ENCODE data around the gene LDHD. TPM values are rescaled to one million over a fixed set of nuclear protein-coding genes. Genes with fewer than 3 reads are reported as not detected.
A peak's percentile ranks its signal among the peaks of the same experiment; 100 is the strongest.

LDHD gene
- total and polyA plus RNA-seq, 2 of the 13 experiments (the other 11 are each of a cell fraction or from before 2014, with no cell fraction given): 9.1 to 9.8 TPM

DNA sequence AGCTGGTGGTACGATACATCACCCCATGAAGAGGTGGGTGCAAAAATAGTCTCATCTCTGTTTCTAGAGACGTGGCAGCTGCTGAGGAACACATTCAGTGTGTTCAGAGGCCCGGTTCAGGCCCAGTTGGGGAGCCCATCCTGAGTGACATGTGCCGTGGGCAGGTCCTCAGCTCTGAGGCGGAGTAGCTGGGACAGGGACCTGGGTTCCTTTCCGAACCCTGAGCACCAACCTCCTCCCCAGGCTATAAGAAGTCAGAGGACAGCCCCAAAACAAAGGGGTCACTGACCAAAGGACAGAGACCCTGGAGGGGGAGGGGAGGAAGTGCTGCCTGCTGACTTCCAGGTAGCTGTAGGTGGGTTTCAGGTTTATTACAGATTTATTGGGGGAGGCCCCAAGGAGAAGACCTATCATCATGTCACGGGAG is 5.1 kb downstream of the LDHD start (continued):
- no peak for TF ChIP-seq XRCC5 (optimal IDR thresholded peaks at IDR 0.05; ENCODE audit: low read length)
- TF ChIP-seq, protein P1, sequence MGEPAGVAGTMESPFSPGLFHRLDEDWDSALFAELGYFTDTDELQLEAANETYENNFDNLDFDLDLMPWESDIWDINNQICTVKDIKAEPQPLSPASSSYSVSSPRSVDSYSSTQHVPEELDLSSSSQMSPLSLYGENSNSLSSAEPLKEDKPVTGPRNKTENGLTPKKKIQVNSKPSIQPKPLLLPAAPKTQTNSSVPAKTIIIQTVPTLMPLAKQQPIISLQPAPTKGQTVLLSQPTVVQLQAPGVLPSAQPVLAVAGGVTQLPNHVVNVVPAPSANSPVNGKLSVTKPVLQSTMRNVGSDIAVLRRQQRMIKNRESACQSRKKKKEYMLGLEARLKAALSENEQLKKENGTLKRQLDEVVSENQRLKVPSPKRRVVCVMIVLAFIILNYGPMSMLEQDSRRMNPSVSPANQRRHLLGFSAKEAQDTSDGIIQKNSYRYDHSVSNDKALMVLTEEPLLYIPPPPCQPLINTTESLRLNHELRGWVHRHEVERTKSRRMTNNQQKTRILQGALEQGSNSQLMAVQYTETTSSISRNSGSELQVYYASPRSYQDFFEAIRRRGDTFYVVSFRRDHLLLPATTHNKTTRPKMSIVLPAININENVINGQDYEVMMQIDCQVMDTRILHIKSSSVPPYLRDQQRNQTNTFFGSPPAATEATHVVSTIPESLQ (CRISPR knock-in tag; conservative IDR thresholded peaks at IDR 0.05): no peak
- 0 out of 2 replicates have a peak, but pooled peaks have one; percentile 5 for TF ChIP-seq ONECUT2 (CRISPR knock-in tag; IDR thresholded peaks at IDR 0.05)
- peak; percentile 6; the same call in 1 of the 2 replicates for TF ChIP-seq SPEN (CRISPR knock-in tag; IDR thresholded peaks at IDR 0.05; ENCODE audit: low read depth)
- 0 out of 2 replicates have a peak, but pooled peaks have one; percentile 16 for TF ChIP-seq SNAPC2 (CRISPR knock-in tag; IDR thresholded peaks at IDR 0.05)
- peak; percentile 4; the same call in 1 of the 2 replicates for TF ChIP-seq GLI4 (CRISPR knock-in tag; IDR thresholded peaks at IDR 0.05; ENCODE audit: borderline replicate concordance)
- TF ChIP-seq, protein P2, sequence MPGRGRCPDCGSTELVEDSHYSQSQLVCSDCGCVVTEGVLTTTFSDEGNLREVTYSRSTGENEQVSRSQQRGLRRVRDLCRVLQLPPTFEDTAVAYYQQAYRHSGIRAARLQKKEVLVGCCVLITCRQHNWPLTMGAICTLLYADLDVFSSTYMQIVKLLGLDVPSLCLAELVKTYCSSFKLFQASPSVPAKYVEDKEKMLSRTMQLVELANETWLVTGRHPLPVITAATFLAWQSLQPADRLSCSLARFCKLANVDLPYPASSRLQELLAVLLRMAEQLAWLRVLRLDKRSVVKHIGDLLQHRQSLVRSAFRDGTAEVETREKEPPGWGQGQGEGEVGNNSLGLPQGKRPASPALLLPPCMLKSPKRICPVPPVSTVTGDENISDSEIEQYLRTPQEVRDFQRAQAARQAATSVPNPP (CRISPR knock-in tag; IDR thresholded peaks at IDR 0.05): no peak
- no peak for TF ChIP-seq RCOR2 (CRISPR knock-in tag; IDR thresholded peaks at IDR 0.05)
- TF ChIP-seq KLF16 (CRISPR knock-in tag; IDR thresholded peaks at IDR 0.05): no peak
- TF ChIP-seq, protein P3, sequence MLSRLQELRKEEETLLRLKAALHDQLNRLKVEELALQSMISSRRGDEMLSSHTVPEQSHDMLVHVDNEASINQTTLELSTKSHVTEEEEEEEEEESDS (CRISPR knock-in tag; IDR thresholded peaks at IDR 0.05; ENCODE audit: borderline replicate concordance): 0 out of 2 replicates have a peak, but pooled peaks have one; percentile 63
- TF ChIP-seq, protein P4, sequence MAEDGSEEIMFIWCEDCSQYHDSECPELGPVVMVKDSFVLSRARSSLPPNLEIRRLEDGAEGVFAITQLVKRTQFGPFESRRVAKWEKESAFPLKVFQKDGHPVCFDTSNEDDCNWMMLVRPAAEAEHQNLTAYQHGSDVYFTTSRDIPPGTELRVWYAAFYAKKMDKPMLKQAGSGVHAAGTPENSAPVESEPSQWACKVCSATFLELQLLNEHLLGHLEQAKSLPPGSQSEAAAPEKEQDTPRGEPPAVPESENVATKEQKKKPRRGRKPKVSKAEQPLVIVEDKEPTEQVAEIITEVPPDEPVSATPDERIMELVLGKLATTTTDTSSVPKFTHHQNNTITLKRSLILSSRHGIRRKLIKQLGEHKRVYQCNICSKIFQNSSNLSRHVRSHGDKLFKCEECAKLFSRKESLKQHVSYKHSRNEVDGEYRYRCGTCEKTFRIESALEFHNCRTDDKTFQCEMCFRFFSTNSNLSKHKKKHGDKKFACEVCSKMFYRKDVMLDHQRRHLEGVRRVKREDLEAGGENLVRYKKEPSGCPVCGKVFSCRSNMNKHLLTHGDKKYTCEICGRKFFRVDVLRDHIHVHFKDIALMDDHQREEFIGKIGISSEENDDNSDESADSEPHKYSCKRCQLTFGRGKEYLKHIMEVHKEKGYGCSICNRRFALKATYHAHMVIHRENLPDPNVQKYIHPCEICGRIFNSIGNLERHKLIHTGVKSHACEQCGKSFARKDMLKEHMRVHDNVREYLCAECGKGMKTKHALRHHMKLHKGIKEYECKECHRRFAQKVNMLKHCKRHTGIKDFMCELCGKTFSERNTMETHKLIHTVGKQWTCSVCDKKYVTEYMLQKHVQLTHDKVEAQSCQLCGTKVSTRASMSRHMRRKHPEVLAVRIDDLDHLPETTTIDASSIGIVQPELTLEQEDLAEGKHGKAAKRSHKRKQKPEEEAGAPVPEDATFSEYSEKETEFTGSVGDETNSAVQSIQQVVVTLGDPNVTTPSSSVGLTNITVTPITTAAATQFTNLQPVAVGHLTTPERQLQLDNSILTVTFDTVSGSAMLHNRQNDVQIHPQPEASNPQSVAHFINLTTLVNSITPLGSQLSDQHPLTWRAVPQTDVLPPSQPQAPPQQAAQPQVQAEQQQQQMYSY (CRISPR knock-in tag; IDR thresholded peaks at IDR 0.05): no peak
- no peak for TF ChIP-seq ZNF138 (CRISPR knock-in tag; IDR thresholded peaks at IDR 0.05; ENCODE audit: low read depth)
- no peak for TF ChIP-seq ZNF549 (CRISPR knock-in tag; IDR thresholded peaks at IDR 0.05)
- TF ChIP-seq ZNF296 (CRISPR knock-in tag; conservative IDR thresholded peaks at IDR 0.05): 0 out of 2 replicates have a peak, but pooled peaks have one; percentile 1
- TF ChIP-seq SALL2 (CRISPR knock-in tag; IDR thresholded peaks at IDR 0.05): no peak
- peak; percentile 6; the same call in 1 of the 2 replicates for TF ChIP-seq ZFX (CRISPR knock-in tag; IDR thresholded peaks at IDR 0.05; ENCODE audit: low read depth)
- TF ChIP-seq, protein P5, sequence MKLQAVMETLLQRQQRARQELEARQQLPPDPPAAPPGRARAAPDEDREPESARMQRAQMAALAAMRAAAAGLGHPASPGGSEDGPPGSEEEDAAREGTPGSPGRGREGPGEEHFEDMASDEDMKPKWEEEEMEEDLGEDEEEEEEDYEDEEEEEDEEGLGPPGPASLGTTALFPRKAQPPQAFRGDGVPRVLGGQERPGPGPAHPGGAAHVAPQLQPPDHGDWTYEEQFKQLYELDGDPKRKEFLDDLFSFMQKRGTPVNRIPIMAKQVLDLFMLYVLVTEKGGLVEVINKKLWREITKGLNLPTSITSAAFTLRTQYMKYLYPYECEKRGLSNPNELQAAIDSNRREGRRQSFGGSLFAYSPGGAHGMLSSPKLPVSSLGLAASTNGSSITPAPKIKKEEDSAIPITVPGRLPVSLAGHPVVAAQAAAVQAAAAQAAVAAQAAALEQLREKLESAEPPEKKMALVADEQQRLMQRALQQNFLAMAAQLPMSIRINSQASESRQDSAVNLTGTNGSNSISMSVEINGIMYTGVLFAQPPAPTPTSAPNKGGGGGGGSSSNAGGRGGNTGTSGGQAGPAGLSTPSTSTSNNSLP (IDR thresholded peaks at IDR 0.05; ENCODE audit: low read depth, low read length): no peak
- TF ChIP-seq, protein P6, sequence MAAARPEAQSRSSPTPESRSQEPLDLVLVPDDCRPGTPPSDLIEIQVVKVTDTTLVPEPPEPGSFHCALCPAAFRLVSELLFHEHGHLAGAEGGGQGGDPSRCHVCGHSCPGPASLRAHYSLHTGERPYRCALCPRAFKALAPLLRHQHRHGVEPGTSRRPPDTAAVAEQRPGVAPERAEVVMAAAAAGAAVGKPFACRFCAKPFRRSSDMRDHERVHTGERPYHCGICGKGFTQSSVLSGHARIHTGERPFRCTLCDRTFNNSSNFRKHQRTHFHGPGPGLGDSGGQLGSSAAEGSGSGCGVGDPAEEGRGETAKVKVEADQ (CRISPR knock-in tag; IDR thresholded peaks at IDR 0.05; ENCODE audit: borderline replicate concordance): no peak
- no peak for TF ChIP-seq ZBTB7A (CRISPR knock-in tag; IDR thresholded peaks at IDR 0.05)
- TF ChIP-seq ZNF775 (CRISPR knock-in tag; IDR thresholded peaks at IDR 0.05; ENCODE audit: borderline replicate concordance): no peak
